Fibroblast of mammary gland (primary cell): ENCODE measurements around the gene CDK15.

Experiments used
- DNase-seq: peaks from one replicate; pipeline ENCODE4 v3.0.0-alpha.2; 2010; ENCODE audit warnings: low read depth
- H3K4me3 ChIP-seq: 2 replicates; pipeline ENCODE4 v1.5.1; 2011; ENCODE audit warnings: low read depth, mild to moderate bottlenecking, low read length, moderate library complexity; ENCODE audit not compliant: control insufficient read depth
- CTCF ChIP-seq: conservative IDR thresholded peaks from 2 replicates; pipeline ENCODE4 v1.5.1; 2011; ENCODE audit warnings: low read depth, low read length, inconsistent platforms; ENCODE audit not compliant: control insufficient read depth, insufficient read depth

The CDK15 gene

GRCh38 chr2:201777869-201778268 is 28.5 kb upstream of the CDK15 start:
- no peak overlapping the region for H3K4me3 ChIP-seq
- DNase-seq, result no peak
- no peak for TF ChIP-seq CTCF

- no peak for TF ChIP-seq CTCF
- DNase-seq, result no peak
- peak overlapping the region; percentile 90 for H3K4me3 ChIP-seq
Observed at GRCh38 chr2:201779901-201780673, 26.2 kb upstream of the CDK15 start.

GRCh38 chr2:201780674-201781493 is 25.5 kb upstream of the CDK15 start, which contains the start of gene ALS2:
TSS of gene ALS2 (minus strand) at chr2:201780933. CDS start at chr2:201768885, 12,048 bp downstream.
- peak within 1 kb of the TSS; percentile 90 for H3K4me3 ChIP-seq
- TF ChIP-seq CTCF, result no peak
- DNase-seq, result peak; percentile 99

GRCh38 chr2:201781557-201782051 is 24.7 kb upstream of the CDK15 start:
- no peak for DNase-seq
- TF ChIP-seq CTCF, result no peak
- H3K4me3 ChIP-seq, result peak overlapping the region; percentile 90

- TF ChIP-seq CTCF, result no peak
- H3K4me3 ChIP-seq, result no peak overlapping the region
- no peak for DNase-seq
Observed at GRCh38 chr2:201784563-201784962, 21.8 kb upstream of the CDK15 start.

GRCh38 chr2:201785135-201785534 is 21.2 kb upstream of the CDK15 start:
- TF ChIP-seq CTCF, result no peak

More at GRCh38 chr2:201785135-201785534, 21.2 kb upstream of the CDK15 start:
- DNase-seq, result no peak
- no peak overlapping the region for H3K4me3 ChIP-seq
